Measurements from ENCODE around the gene MAN2A1.

DNA sequence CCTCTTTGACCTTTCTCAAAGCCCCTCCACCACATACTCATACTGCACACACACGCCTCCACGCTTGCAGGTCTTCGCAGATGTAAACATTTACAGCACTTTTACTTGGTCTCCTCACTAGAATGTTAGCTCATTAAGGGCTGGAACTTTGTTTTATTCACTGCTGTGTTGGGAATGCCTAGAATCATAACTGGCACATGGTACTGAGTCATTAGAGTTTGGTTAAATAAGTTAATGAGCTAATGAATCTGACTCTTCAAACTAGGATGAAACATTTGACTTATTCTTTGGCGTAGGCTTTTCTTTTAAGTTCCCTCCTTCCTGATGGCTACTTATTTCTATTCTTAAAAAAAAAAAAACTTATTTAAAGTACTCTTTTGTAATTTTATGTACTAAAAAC, 28.9 kb downstream of the MAN2A1 start:
- TF ChIP-seq, protein P1, sequence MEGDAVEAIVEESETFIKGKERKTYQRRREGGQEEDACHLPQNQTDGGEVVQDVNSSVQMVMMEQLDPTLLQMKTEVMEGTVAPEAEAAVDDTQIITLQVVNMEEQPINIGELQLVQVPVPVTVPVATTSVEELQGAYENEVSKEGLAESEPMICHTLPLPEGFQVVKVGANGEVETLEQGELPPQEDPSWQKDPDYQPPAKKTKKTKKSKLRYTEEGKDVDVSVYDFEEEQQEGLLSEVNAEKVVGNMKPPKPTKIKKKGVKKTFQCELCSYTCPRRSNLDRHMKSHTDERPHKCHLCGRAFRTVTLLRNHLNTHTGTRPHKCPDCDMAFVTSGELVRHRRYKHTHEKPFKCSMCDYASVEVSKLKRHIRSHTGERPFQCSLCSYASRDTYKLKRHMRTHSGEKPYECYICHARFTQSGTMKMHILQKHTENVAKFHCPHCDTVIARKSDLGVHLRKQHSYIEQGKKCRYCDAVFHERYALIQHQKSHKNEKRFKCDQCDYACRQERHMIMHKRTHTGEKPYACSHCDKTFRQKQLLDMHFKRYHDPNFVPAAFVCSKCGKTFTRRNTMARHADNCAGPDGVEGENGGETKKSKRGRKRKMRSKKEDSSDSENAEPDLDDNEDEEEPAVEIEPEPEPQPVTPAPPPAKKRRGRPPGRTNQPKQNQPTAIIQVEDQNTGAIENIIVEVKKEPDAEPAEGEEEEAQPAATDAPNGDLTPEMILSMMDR (IDR thresholded peaks at IDR 0.05), result no peak
- TF ChIP-seq POLR2A (IDR thresholded peaks at IDR 0.05), result no peak

Measured in adrenal gland (tissue), 5 donors.